Measurements from ENCODE around the gene PTPRN2. TPM values are rescaled to one million over a fixed set of nuclear protein-coding genes. Genes with fewer than 3 reads are reported as not detected.

PTPRN2 gene
- total and polyA plus RNA-seq, 9 of the 15 experiments (the other 6 are each of a cell fraction or from before 2014, with no cell fraction given), result not detected

GRCh38 chr7:158473946-158474345 lies 113.7 kb downstream of the PTPRN2 start:
- WGBS (ENCODE audit: insufficient coverage, low coverage, missing lambda C conversion rate), result under 1% methylated on average over 12 of the region's 12 CpGs
- FAIRE-seq, result no peak
- H3K4me3 ChIP-seq, result no peak overlapping the region
- H3K79me2 ChIP-seq (ENCODE audit: control insufficient read depth, insufficient read depth, low read length), result no peaks in the 10 kb centered on the region
- BruUV-seq (replicated peaks), result no TSS peak
- peak; percentile 25; the same call in 1 of the 3 replicates for ATAC-seq
- no peaks in the 10 kb centered on the region for H3K4me1 ChIP-seq (replicated peaks in 1 of 2; ENCODE audit: control insufficient read depth in 2 of 2, insufficient read depth in 2 of 2, low read length in 2 of 2)
- H3K4me2 ChIP-seq (ENCODE audit: insufficient read depth, low read length), result no peak overlapping the region
- in situ Hi-C loops (cut with MboI), result no loop called here
- no peak overlapping the region for H2AFZ ChIP-seq (ENCODE audit: low read depth, low read length)
- no peaks in the 10 kb centered on the region for H3K36me3 ChIP-seq (ENCODE audit: control insufficient read depth, insufficient read depth, low read length)
- H3K27ac ChIP-seq (ENCODE audit: extremely low read depth, low read depth, low read length), result no peak overlapping the region
- POLR2A ChIA-PET, result interaction anchor here (0.7 kb wide), 2 partner anchors 12 to 1682 kb away, joined by 3 read pairs; no protein-coding TSS in a partner anchor
- H3K9ac ChIP-seq (ENCODE audit: insufficient read depth in 1 of 2, low read depth in 2 of 2, low read length in 2 of 2), result no peak overlapping the region
- no peak for DNase-seq (ENCODE audit: extremely low read depth in 1 of 4, low spot score in 3 of 4)
- CTCF ChIA-PET (ENCODE audit: low intra/inter-chr PET ratio), result no interaction called here
- H3K9me1 ChIP-seq (ENCODE audit: control insufficient read depth, insufficient read depth, low read length), result no peaks in the 10 kb centered on the region
- H3K9me3 ChIP-seq (replicated peaks; ENCODE audit: control insufficient read depth, insufficient read depth, low read depth, low read length), result no peaks in the 10 kb centered on the region
- H3K27me3 ChIP-seq (ENCODE audit: control insufficient read depth in 2 of 2, insufficient read depth in 2 of 2, low read length in 2 of 2), result peaks cover 80 to 86% of the 10 kb centered on the region in 2 experiments
- intact Hi-C loops (cut with micrococcal nuclease), result no loop called here
- H4K20me1 ChIP-seq (replicated peaks; ENCODE audit: control insufficient read depth, insufficient read depth, low read length), result peaks cover 19% of the 10 kb centered on the region
- TF ChIP-seq ZNF280A (IDR thresholded peaks at IDR 0.05; ENCODE audit: low read depth, partially characterized antibody), result no peak
- no peak for TF ChIP-seq CEBPZ (IDR thresholded peaks at IDR 0.05; ENCODE audit: borderline replicate concordance, low read depth, low read length)
- no peak for TF ChIP-seq KDM1A (IDR thresholded peaks at IDR 0.05)
- no peak for TF ChIP-seq ZBTB1 (CRISPR knock-in tag; IDR thresholded peaks at IDR 0.05; ENCODE audit: borderline replicate concordance, low read depth)
- TF ChIP-seq, protein P1, sequence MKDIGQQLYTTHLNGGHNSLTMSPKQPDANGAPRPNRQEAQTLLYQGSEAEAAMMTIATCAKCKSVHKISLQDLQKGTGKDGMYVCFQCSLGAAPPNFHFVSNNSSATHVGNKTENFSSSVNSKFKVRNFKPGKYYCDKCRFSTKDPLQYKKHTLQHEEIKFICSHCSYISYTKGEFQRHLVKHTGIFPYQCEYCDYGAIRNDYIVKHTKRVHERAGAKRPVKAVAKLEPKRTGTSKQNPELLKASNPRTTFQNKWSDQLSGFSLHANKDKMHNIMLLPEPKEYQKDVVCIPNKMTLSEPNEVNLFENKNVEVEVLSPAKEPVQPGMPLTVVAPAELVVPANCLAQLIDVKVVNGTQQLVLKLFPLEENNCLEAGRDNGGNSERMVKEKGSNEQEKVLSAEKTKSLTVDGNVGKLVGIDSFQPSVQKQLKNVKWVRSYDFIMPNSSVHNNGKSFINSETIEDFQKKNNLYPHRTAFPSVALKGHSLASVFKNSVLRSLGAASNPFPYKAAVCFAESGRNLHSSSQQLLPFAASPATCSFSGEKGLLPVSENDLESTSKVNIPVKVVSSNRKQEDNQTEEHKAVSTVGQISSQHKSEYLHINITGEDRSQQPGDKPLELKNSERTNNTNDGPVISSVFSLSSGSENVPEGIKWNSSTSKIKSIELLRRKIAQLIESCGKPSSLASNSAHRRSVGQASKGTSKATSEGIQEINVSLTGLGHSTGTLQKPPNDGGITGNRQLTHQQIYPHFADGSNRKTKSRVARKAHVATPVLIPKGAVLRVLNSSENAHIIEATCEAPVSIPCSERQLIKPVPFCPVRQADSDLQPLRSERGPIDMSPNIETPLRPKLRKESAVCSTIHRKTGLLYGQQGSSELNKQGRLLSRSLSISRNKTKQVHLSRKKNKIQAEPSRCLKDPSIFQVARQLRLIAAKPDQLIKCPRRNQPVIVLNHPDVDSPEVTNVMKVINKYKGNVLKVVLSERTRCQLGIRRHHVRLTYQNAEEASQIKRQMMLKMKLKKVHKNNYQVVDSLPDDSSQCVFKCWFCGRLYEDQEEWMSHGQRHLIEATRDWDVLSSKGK (CRISPR knock-in tag; IDR thresholded peaks at IDR 0.05), result no peak
- TF ChIP-seq ZBTB34 (CRISPR knock-in tag; IDR thresholded peaks at IDR 0.05), result no peak
- TF ChIP-seq HDGF (IDR thresholded peaks at IDR 0.05), result no peak
- no peak for TF ChIP-seq RBM15 (IDR thresholded peaks at IDR 0.05; ENCODE audit: insufficient read depth, low read length)
- TF ChIP-seq BHLHE40 (IDR thresholded peaks at IDR 0.05; ENCODE audit: low read length), result no peak
- TF ChIP-seq SRSF1 (IDR thresholded peaks at IDR 0.05; ENCODE audit: low read depth, low read length), result no peak
- TF ChIP-seq ZKSCAN3 (CRISPR knock-in tag; IDR thresholded peaks at IDR 0.05), result no peak
- no peak for TF ChIP-seq TAF15 (IDR thresholded peaks at IDR 0.05; ENCODE audit: low read depth, low read length)
- no peak for TF ChIP-seq ZZZ3 (IDR thresholded peaks at IDR 0.05)
- no peak for TF ChIP-seq FOXJ2 (tag; IDR thresholded peaks at IDR 0.05)
